GM18499 (cell line): Measurements from ENCODE around the gene SMIM11.
A peak's percentile ranks its signal among the peaks of the same experiment; 100 is the strongest.
"Not testable (repeated sequence)": the region's sequence is repeated elsewhere in the genome, so short reads cannot be mapped to it uniquely, and the experiment has no call there.

Experiments
- ATAC-seq: cut with Tn5 transposase; IDR thresholded peaks from one replicate; pipeline ENCODE4 v1.9.1; 2021; ENCODE audit warnings: moderate number of reproducible peaks; ENCODE audit not compliant: insufficient read depth, unreplicated experiment

The SMIM11 gene

DNA sequence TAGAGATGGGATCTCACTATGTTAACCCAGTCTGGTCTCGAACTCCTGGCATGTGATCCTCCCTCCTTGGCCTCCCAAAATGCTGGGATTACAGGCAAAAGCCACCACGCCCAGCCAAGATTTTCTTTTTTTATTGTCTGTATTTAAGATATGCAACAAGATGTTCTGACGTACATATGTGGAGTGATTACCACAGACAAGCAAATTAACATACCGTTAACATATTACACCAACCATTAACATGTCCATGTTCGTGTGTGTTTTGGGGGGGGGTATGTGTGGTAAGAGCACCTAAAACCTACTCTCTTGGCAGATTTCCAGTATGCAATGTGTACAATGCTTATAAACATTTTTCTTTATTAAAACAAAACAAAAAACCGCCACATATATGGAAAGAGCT, 22.1 kb upstream of the SMIM11 start:
- ATAC-seq, result no peak

DNA sequence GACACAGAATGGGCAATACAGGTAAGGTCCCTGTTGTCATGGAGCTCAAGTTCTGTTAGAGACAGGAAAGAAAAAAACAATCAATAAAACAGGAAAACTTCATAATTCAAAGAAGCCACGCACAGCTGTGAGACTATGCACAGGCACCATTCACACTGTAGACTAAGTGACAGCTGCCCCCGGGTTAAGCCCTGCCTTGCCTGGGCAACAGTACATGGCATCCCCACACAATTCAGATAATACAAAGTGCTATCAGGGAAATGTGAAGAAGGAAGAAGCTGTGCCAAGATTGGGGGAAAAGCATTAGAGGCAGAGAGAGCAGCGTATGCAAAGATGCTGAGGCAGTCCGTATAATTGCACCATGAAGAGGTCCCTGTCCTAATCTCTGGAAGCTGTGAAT, 20.5 kb upstream of the SMIM11 start:
- no peak for ATAC-seq

DNA sequence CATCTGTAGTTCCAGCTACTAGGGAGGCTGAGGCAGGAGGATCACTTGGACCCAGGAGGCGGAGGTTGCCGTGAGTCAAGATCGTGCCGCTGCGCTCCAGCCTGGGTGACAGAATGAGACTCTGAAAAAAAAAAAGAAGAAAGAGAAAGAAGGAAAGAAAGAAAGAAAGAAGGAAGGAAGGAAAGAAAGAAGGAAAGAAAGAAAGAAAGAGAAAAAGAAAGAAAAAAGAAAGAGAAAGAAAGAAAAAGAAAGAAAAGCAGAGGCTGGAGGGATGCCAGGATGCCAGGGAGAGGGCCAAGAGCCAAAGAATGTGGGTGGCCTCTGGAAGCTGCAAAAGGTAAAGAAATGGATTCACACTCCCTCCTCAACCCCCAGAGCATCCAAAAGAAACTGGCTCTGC, 19.7 kb upstream of the SMIM11 start:
- no peak for ATAC-seq

DNA sequence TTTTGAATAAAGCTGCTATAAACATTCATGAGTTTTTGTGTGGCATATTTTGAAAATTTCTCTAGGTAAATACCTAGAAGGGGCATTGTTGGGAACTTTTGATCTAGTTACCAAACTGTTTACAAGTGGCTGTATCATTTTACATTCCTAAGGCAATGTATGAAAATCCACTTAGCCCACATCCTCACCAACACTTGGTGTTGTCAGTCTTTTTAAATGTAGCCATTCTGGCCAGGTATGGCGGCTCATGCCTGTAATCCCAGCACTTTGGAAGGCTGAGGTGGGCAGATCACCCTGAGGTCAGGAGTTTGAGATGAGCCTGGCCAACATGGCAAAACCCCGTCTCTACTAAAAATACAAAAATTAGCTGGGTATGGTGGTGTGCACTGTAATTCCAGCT, 17.4 kb upstream of the SMIM11 start:
- ATAC-seq, result no peak

DNA sequence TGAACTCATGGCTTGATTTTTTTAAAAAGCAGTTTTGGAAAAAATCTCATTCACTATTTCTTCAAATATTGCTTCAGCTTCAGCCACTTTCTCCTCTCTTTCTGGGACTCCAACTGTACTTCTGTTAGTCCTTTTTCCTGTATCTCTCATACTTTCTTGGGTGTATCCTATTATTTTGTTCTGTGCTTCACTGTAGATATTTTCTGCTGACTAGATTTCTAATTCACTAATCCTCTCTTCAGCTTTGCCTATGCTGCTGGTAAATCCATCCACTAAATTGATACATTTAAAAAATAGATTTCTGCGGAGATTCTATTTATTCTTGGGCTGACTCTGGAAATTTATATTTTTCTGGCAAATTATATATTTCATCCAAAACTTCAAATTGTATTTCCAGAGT, 16.4 kb upstream of the SMIM11 start:
- ATAC-seq, result no peak

DNA sequence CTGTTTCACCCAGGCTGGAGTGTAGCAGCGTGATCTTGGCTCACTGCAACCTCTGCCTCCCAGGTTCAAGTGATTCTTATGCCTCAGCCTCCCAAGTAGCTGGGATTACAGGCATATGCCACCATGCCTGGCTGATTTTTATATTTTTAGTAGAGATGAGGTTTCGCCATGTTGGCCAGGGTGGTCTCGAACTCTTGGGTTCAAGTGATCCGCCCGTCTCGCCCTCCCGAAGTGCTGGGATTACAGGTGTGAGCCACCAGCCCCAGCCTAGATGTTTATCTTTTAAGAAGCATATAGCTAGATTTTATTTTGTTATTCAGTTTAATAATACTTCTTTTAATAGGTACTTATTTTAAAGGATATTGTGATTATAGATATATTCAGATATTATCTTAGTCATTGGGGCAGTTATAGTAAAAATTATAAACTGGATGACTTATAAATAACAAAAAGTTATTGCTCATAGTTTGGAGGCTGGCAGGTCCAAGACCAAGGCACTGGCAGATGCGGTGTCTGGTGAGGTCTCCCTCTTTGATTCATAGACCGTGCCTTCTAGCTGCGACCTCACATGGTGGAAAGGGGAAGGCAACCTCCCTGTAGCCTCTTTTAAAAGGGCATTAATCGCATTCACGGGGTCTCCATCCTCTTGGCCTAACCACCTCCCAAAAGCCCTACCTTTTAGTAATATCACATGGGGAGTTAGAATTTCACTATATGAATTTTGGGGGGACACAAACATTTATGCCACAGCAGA, 14.6 kb upstream of the SMIM11 start:
- no peak for ATAC-seq

DNA sequence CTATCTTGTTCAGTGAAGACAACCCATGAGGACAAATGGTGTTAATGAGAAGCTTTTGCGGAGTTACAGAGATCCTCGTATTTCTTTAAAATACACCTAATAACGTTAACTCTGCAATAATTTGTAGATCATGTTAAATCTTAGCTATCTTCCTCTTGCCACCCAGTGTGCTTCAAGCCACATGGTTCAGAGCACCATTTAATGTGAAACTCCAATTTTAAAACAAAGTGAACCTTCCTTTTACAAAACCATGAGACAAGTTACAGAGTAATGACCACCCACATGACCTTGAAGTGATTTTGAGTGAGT, 13.2 kb upstream of the SMIM11 start:
- no peak for ATAC-seq

DNA sequence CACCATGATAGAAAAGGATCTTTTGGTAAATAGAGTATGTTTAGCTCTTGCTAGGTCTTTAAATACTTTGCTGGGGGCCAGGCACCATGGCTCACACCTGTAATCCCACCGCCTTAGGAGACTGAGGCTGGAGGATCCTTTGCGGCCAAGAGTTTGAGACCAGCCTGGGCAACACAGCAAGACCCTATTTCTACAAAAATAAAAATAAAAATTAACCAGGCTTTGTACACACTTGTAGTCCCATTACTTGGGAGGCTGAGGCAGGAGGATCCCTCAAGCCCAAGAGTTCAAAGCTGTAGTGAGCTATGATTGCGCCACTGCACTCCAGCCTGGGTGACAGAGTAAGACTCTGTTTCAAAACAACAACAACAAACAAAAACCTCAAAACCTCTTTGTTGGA, 12.6 kb upstream of the SMIM11 start:
- ATAC-seq, result no peak

DNA sequence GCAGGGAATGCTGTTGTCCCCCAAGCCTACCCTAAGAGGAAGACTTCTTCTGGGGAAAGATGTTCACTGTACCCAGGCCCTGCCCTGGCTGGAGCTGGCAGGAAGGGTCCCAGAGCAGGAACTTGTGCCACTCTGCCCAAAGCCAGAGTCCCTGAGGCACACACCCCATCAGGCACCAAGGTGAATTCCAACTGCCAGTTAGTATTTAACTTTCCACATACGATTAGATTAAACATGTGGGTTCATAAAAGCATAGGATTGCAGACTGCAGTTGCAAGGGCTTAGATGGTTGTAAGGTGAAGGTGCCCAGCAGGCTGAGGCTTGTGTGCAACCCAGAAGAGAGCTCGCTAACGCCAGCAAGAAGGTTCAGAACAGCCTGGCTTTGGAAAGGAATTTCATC, 11.6 kb upstream of the SMIM11 start, which contains the start of gene KCNE2:
Gene KCNE2, plus strand, starts transcription at position 274 of the 400 bp plus-strand sequence. CDS start 6,473 bp downstream, outside the sequence.
- ATAC-seq, result no peak

DNA sequence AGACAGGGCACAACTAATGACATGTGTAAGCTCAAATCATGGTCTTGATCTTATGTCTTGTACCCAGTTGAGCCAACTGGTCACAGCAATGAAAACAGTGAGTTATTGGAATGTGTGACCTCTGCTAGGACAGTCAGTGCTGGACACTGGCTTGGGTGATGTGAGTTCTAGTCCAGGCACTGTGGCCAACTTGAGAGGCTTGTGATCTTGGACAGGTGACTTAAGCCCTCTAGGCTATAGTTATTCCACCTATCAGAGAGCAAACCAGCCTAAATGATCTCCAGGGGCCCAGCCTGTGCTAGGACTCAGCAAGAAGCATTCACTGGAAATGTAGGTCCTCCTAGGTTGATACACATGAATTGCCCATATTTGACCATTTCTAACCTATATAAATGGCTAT, 10.4 kb upstream of the SMIM11 start:
- no peak for ATAC-seq

DNA sequence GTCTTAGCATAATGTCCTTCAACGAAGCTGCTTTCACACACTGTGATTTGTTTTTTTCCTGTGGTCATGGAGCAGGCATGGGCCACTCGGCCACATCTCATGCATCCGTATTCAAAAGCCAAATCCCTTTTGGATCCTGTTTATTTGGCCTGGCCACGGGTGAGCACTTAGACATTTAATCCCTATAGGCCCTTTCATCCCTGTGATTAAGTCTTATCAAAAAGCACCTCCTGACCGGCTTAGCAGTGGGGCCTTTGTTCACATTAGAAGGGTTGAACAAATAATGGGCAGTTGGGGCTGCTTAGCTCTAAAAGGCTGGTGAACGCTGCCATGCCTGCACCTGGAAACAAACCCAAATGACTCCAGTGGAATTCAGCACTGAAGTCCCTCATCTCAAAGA, 9.5 kb upstream of the SMIM11 start:
- ATAC-seq, result no peak

DNA sequence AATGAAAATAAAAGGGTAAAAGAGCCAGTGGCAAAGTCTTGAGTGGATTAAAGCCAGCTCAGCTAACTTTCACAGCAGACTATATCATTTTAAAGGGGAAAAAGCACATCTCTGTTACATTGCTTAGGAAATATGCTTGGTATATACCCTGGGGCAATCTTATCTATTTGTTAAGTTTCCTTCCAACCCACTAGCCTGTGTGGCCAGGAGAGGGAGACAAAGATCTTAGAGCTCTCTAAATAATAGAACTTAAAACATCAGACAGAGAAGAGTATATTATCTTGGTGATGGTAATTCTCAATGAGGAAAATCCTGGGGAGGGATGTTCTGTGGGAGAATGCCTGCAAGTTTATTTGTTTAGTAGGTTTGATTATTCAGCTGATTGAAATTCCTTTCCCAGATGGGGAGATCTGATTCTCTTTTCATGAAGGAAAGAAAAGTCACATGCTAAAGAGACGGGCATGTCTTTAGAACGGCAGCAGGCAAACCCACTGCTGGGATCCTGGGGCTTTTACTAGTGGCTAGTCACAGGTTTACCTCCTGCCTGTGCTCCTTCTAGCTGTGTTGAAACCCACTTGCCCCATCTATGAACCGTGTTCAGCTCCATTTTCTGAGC, 7.9 kb upstream of the SMIM11 start:
- no peak for ATAC-seq

DNA sequence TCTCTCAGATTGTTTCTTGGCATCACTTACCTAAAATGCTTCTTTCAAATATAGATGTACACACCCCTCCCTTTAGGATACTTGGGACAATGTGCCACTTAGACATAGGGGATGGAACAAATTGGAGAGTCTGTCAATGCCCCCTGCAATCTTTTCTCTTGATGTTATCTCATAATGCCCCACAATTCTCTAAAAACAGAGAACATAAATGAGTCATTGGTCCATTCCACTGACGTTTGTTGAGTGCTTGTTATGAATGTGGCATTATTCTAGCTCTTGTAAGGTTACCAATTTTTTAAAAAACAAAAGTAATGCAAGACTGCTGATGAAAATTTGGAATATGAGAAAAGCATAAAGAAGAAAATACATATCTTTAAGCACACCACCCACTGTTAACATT, 5.6 kb upstream of the SMIM11 start:
- no peak for ATAC-seq

DNA sequence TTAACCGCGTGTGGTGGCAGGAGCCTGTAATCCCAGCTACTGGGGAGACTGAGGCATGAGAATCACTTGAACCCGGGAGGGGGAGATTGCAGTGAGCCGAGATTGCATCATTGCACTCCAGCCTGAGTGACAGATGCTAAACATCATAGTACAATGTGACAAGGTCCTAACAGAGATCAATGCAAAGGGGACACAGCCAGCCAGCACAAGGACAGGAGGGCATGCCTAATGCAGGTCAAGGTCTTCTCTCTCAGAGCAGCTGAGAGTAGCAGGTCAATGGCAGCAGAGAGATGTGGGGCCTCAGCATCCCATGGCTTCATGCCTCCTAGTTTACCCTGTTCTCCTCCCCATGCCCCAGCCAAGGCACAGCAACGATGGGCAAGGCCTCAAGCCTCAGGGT, 3.0 kb upstream of the SMIM11 start:
- ATAC-seq, result no peak

DNA sequence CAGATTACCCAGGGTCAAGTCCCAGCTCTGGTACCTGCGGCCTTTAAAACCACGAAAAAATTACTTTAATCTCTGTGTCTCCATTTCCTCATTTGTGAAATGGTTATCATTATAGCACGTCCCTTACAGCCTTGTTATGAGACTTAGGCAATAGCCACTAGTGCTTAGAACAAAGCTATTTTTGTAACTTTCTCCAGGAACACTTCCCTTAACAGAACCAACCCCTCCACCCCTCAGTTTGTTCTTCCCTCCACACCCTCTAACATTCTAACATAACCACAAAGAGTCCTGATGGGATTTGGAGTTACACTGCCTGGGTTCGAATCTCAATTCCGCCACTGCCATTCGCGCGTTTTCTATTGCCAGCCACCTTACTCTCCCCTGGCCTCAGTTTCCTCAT, 845 bp upstream of the SMIM11 start:
- not testable (repeated sequence) for ATAC-seq

DNA sequence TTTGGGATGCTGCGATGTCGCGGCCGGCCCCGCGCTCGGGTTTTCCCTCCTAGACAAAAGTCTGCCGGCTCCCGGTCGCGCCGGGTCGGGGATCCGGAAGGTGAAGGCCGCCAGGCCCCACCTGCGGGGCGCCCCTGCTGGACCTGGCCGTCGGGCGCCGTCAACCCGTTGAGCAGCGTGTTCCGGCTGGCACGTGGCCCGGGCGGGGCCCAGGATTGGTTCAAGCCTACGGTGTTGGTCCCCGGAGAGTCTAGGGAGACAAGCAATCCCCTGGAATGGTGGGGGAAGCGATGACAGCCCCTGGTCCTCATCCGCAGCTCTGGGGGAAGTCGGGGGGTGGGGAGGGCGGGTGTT, 289 bp downstream of the SMIM11 start:
- ATAC-seq, result not testable (repeated sequence)

DNA sequence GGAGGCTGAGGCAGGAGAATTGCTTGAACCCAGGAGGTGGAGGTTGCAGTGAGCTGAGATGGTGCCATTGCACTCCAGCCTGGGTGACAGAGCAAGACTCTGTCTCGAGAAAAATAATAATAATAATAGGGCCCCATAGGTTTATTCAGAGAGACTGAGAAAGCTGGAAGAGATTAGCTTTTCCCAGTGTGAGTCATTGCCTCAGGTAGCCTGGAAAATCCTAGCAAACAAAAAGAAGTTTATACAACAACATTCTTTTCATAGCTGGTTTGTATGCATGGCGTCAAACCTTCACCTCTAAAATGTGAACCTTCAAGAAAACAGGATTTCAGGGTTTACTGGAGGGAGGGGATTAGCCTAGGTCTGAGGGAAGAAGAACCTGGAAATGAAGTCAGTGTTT, 7.8 kb downstream of the SMIM11 start:
- not testable (repeated sequence) for ATAC-seq

DNA sequence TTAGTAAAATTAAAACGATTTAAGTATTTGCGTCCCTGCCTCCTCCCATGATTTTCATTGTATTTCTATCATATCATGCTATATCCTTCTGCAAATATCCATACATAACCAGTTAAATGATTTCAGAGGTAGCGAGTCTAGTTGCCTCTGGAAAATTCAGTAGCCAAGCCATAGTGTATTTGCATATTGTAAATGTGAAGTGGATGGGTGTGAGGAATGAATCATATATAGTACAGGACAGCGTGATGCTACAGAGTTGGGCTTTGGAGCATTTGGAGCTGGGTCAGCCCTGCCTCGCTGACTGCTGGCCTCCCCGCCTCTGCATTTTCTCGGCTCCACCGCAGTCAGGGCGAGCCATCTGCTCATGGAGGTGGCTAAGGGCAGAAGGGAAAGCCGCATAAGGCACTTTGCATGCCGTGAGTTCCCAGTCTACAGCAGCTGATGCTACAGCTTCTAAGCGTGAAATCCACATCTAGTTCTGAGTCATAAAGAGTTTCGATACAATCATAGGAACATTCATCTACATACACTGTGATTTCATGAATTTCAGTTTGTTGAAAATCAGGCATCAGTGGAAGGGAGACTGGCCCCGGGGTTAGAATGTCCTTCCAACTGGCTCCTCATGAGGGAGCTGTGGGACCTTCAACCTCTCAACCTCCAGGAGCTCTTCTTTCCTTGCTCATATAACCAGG, 8.6 kb downstream of the SMIM11 start:
- ATAC-seq, result peak; percentile 97

DNA sequence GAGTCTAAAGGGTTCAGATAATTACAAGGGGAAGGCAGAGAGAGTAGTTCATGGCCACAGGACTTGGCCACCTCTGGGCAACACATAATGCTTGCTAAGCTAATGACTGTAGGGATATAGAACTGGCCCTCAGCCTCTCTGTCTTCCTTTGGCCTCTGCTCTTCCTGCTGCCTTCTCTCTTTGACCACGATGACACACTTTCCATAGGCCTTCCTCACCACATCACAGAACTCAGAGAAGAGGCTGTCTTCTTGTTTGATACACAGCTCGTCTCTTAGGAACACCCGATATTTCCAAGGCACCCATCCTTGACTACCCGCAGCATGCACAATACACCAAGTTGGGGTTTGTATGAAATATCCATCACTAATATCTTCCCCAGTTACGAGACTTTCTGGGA, 25.2 kb downstream of the SMIM11 start:
- not testable (repeated sequence) for ATAC-seq

DNA sequence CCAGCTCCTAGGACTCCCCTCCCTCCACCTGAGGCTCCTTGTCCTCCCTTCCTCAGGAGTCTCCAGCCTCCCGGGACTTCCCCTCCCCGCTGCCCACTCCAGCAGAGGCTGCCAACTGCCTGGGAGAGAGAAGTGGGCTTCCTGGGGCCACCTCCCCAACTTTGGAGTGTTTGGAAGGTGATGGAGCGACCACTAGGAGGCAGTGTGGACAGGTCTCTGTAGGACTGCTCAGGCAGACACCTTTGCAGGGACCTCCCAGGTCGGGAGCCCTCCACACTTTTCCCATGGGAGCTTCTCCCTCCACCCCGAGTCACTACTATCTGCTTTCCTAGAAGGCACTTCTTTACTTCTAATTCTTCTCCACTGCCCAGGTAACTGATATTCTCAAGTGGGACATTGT, 29.4 kb downstream of the SMIM11 start:
- ATAC-seq, result not testable (repeated sequence)

DNA sequence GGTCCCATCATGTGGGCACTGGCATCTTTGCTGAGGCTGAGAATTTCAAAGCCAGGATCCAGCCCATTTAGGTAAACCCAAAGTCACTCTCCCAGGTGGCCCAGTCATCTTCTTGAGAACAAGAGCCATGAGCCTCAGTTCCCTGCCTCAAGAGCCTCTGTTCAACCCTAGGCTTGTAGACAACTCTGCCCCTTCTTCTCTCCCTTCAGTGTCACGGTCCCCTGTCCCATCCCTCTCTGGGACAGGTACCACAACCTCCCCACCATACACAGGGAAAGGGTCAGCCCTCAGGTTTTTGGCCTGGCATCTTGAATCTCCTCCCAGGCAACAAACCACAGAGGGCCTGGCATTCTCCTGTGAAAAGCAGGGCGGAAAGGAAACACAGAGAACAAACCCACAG, 30.4 kb downstream of the SMIM11 start:
- not testable (repeated sequence) for ATAC-seq

DNA sequence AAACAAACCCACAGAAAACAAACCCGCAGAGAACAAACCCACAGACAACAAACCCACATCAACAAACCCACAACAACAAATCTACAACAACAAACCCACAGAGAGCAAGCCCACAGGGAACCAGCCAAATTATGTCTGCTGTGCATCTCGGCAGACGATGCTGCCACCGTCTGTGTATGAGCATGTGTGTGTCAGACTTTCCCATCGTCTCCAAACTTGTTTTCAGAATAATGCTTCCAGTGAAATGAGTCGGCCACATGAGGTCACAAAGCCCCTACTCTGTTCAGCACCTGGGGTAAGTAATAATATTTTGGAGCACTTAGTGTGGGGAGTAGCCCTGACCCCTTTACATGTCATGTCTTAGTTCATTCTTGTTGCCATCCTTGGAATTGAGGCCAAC, 30.8 kb downstream of the SMIM11 start:
- ATAC-seq, result not testable (repeated sequence)
